ENCODE results near the gene SOCS7.
A peak's percentile ranks its signal among the peaks of the same experiment; 100 is the strongest.

SOCS7 gene

GRCh38 chr17:38351412-38352222, at the start of gene SOCS7:
SOCS7 (plus strand) TSS chr17:38351844; CDS start chr17:38352053, 209 bp downstream.
- peak; percentile 98 for DNase-seq

- DNase-seq = no peak
Measured at GRCh38 chr17:38315497-38315896, 36.1 kb upstream of the SOCS7 start.

GRCh38 chr17:38317081-38317480, 34.6 kb upstream of the SOCS7 start:
- DNase-seq = no peak

GRCh38 chr17:38320482-38320881, 31.2 kb upstream of the SOCS7 start:
- DNase-seq = peak; percentile 31

GRCh38 chr17:38322156-38322779, 29.4 kb upstream of the SOCS7 start:
- peak; percentile 84 for DNase-seq

GRCh38 chr17:38322897-38323296, 28.7 kb upstream of the SOCS7 start:
- no peak for DNase-seq

GRCh38 chr17:38324141-38324697, 27.4 kb upstream of the SOCS7 start:
- no peak for DNase-seq

- no peak for DNase-seq
Measured at GRCh38 chr17:38324772-38325171, 26.9 kb upstream of the SOCS7 start.

- peak; percentile 63 for DNase-seq
Measured at GRCh38 chr17:38325221-38325851, 26.3 kb upstream of the SOCS7 start.

GRCh38 chr17:38326996-38327792, 24.4 kb upstream of the SOCS7 start:
- DNase-seq = no peak

- DNase-seq = no peak
Measured at GRCh38 chr17:38327936-38328335, 23.7 kb upstream of the SOCS7 start.

GRCh38 chr17:38328620-38329019, 23.0 kb upstream of the SOCS7 start:
- no peak for DNase-seq

- DNase-seq = no peak
Measured at GRCh38 chr17:38329284-38329683, 22.4 kb upstream of the SOCS7 start.

- DNase-seq = no peak
Measured at GRCh38 chr17:38329808-38330730, 21.6 kb upstream of the SOCS7 start.

- no peak for DNase-seq
Measured at GRCh38 chr17:38330941-38331411, 20.7 kb upstream of the SOCS7 start.

- DNase-seq = no peak
Measured at GRCh38 chr17:38332735-38333134, 18.9 kb upstream of the SOCS7 start.

GRCh38 chr17:38333635-38334295, 17.9 kb upstream of the SOCS7 start:
- peak; percentile 61 for DNase-seq

GRCh38 chr17:38334480-38335364, 16.9 kb upstream of the SOCS7 start:
- no peak for DNase-seq

GRCh38 chr17:38336838-38337237, 14.8 kb upstream of the SOCS7 start:
- DNase-seq = no peak

- DNase-seq = no peak
Measured at GRCh38 chr17:38338053-38338452, 13.6 kb upstream of the SOCS7 start.

Measured in eye (tissue), 1 donor.